GM21717 (cell line): ENCODE data around the gene IL17F.
"Not testable (repeated sequence)": the region's sequence is repeated elsewhere in the genome, so short reads cannot be mapped to it uniquely, and the experiment has no call there.

Source experiments
- ATAC-seq: cut with Tn5 transposase; IDR thresholded peaks from one replicate; pipeline ENCODE4 v1.9.1; 2021; ENCODE audit warnings: mild to moderate bottlenecking, moderate library complexity; ENCODE audit not compliant: unreplicated experiment

IL17F gene

DNA sequence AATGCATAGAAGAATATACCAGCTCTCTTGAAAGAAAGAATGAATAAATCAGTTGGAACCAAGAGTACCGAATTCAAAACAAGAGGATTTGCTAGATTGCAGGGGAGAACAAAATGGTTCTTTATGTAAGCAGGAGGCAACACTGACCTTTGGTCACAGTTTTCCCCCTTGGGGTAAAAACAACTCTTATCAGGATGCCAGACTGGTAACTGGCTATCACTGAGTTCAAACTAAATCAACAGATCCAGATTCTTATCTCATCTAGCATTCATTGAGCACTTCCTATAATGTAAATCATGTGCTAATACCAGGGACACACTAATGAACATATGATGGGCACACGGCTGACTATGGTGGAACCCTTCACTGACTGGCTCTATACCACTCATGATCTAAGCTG, 4.8 kb upstream of the IL17F start:
- ATAC-seq = no peak

DNA sequence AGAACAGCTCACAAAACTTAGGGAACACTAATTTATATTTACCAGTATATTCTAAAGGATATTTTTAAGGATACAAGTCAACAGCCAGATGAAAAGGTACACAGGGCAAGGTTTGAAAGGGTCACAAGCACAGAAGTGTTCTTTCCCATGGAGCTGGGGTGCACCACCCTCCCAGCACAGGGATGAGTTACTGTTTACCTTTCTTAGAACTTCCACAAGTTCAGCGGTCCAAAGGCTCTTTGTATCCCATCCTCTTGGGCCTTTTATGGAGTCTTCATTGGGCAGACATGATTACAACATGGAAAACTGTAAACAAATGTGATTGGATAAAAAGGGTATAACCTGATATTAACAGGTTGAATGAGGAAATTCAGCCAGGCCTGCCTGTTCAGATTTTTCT, 1.1 kb upstream of the IL17F start:
- no peak for ATAC-seq

DNA sequence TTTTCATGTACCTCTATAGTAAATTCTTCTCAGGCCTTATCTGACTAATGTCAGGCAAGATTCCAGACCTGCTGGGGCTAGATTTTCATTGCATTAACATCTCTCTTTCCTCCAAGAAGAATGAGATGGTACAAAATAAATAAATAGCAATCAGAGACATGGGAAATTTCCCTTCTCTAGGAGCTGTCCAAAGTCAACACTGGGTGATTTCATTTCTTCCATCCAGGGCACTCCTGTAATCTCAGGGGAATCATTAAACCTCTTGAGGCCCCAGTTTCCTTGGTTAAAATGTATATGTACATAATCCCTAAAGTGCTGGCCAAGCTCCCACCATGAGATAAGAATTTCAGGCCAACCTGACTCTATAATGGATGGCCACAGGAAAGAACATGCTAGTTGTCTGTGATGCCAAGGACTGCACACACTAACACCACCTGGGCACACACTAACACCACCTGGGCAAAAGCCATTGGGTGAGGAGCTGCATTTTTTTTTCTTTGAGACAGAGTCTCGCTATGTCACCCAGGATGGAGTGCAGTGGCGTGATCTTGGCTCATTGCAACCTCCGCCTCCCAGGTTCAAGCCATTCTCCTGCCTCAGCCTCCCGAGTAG, 912 bp downstream of the IL17F start:
- no peak for ATAC-seq

DNA sequence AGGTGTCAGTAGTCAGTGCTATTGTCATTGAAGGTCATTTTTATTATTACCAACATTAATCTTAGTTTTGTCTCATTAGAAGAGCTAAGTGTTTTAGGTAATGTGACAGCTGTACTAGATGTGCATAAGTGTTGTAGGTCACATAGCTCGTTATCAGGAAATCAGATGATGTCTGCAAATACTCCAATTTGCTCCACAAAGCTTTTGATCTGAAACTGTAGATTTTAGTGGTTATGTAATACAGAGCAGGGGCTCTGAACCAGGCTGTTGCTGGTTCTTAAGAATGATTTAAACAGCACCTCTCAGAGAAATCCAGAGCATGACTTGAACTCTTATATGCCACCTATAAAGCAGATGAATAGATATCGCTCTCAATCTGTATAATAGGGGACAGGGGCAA, 2.5 kb downstream of the IL17F start:
- no peak for ATAC-seq

DNA sequence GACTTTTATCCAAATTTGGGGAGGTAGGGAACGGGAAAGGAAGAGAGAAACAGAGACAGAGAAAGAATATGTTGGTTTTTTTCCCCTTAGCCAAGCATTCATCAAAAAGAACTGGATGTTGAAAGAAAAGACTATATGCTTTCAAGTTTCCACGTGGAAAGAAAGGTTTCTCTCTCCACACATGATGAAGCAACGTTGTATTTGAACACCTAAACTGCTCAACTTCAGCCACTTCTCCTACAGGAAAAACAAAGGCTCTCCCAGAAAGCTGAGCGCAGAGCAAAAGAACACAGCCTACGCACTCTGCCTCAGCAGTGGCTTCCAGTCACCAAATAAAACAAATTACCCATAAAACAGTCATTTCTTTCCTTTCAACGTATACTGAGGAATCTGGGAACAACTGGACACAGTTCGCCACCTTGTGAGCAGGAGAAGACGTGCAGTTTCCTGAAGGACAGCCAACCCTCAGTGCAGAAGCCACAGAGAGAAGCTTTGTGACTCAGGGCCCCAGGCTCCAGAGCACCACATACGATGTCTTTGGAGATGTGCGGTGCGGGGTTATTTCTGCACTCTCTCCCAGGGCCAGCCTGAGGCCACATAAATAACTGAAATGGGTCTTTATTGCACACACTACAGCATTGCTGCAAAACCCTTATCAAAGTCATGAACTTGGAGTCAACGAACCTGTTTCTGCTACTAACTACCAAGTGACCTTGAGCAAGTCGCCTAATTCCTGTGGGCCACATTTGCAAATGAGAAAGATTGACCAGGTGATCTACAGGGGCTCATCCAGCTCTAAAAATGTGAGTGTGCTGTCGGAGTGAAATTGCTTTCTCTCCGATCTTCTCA, 10.1 kb downstream of the IL17F start:
- peak; percentile 82 for ATAC-seq

DNA sequence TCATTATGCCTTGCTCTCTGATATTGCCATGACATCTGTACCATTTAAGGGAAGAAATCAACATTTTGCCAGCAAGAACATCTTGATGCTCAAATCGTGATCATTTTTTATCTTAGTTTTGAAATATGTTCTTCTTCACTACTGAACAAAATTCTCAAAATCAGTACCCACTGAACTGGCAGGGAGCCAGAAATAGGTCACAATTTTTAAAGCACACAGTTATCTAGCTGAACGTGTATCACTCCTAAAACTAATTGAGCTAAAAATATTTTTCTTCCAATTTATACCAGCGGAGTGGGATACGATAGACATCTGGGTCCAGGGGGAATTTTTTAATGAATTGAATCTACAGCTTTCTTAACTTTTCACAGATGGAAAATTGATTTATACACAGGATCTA, 11.3 kb downstream of the IL17F start:
- no peak for ATAC-seq

DNA sequence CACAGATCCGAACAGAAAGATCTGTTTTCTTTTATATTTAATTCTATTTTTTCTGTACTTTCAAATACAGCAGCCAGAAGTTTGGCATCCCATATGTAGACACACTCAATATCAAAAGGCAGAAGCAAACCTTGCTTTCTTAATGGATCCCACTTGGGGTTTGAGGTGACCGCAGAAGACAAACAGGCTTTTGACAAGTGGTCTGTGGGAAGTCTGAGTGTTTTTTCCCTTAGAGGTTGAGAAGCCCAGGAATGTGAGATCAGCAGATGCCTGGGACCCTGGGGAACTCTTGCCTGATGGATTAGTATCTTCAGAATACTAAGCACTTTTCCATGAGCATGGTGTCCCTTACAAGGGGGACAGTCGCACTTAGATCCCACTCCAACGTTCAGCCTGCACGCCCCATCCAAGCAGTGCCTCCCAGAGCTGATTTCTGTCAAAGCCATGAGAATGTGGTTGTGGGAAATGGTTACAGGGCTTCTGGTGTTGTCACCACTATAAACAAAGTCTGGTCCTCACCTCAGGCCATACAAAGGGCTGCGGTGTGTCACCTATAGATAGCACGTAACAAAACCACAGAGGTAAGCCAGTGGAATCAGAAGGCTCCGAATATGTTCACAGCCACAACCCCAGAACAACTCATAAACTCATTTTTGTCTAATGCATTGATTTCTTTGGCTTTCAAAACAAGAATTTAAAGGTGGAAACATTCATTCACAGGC, 12.7 kb downstream of the IL17F start:
- ATAC-seq = no peak

DNA sequence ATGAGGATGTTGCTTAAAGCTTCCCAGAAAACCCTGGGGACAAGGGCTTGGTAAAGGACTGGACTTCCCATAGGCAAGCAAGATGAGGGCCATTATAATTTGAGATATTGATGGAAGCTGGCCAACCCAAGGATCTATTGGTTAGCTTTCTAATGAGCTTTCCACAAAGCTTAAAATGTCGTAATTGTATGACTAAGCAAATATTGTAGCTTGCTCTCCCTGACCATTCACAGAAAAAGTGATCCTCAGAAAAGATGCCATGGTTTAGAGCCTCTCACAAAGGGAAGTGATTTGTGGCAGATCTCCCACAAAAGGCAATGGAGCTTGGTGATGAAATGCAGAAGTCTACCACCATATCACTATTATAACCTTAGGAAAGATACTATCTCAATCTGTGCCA, 13.6 kb downstream of the IL17F start:
- ATAC-seq = no peak

DNA sequence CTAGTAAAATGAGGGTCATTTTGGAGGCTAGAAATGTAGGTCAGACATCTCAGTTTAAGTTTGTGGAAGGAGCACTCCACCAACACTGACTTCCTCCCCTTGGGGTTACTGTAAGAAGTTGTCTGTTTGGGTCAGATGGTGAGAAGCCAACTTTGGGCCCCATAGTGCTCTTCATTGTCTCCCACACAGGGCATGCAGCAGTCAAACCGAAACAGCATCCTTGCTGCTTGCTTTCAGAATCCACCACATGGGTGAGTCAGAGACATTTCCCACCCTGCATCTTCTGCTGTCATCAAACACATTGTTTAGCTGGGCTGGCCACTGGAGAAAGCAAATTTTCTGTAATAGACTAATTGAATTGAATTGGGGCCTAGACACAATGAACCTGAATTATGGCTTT, 16.8 kb downstream of the IL17F start:
- ATAC-seq = peak; percentile 100

DNA sequence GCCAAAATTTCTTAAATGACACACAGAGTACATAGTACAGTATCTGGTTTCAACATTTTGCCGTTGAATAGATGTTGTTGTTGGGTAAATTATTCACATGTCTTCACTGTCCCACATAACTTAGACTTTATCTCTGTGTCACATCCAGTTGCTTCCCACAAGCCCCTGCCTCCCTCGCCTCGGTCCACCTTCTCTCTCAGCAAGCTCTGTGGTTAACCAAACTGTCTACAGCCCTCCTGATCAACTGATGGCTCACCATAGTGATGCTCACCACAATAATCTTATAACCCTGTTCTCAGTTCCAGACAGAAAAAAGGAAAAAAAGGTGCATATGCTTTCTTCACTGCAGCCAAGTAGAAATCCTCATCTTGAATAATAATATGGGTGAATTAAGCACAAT, 23.0 kb downstream of the IL17F start:
- ATAC-seq = peak; percentile 86

DNA sequence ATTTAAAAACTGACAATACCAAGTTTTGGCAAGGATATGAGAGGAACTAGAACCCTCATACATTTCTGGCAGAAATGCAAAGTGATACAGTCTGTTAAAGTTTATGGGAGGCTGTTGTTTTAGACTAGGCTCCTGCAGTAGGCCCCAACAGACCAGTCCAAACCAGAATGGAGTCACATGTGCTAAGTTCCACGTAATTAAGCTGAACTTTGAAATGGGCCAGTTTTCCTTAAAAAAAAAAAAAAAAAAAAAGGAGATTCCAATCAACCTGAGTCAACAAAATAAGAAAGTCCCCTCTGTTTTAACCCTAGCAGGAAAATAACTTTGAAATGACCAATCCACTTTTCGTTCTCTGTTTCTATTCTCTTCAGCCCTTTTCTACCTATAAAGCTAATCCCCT, 26.5 kb downstream of the IL17F start:
- no peak for ATAC-seq

DNA sequence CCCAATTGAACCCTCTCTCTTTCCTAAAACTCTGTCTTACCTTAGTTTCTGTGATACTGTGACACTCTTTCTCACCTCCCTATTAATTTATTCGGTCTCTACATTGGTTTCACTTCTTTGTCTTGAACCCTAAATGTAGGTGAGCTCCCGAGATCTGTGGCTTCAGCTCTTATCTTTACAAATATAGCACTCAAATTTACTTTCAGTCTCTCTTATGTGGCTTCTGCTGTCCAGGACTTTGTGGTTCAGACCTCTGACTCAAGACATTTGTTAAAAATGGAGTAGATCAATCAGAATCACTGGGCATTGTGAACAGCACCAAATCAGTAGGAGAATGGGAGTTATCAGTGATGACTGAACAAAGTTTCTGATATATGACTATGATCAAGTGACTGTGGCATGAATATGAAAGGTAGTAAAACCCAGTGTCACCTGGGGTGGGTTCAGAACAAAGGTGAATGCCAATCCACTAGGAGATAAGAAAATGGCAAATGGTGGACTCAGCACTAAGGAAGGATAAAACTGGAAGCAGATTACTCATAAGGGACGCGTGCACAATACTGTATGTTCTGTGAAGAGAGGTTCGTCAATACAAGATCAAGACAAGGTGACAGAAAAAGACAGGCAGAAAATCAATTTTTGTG, 27.2 kb downstream of the IL17F start:
- ATAC-seq = peak; percentile 49

DNA sequence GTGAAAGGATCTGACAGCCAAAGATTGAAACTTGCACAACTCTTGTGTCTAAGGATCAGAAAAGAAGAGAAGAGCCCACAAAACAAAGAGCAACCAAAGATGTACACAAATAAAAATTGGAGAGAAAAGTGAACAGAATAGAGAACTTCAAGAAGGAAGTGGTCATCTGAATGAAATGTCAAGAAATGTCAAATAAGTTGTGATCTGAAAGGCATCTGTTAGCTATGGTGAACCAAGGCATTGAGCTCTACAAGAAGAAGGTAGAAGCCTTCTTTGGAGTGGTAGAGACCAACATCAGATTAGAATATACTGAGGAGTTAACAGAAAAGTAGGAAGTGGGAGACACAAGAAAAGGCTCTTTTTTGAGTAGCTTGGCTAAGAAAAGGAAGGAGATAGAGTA, 28.5 kb downstream of the IL17F start:
- no peak for ATAC-seq

DNA sequence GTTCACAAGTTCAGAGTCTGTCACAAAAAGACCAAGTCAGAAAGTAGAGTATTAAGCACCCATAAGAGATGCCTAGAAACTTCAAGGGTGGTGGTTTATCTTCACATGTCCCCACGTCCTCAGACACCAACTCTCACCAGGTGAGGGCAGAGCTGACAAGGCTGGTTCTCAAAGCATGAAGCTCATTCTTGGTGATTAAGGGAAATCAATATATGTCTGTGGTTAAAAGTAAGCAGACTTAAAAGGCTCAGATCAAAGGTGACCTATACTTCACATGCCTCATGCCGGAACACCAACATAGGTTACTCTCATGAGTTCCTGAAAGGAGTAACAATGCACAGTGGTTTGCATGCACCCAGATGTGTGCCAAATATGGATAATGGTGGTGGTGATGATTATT, 31.2 kb downstream of the IL17F start:
- ATAC-seq = no peak

DNA sequence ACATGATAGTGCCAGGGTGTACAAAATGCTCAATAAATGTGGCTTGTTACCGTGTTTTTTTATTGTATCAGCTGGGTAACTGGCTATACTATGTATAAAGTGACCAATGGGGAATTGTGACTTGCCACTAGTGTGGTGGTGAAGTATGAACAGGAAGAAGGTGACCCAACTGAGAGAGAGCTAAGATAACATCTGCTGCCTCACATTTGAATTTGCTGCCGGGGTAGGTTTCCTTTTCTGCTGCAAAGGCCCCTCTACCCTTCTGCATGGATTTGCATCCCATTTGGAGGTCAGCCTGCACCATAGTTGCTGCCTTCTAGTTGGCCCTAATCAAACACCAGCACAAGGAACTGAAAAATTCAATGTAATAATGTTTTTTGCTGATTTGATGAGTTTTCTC, 34.1 kb downstream of the IL17F start:
- peak; percentile 81 for ATAC-seq

DNA sequence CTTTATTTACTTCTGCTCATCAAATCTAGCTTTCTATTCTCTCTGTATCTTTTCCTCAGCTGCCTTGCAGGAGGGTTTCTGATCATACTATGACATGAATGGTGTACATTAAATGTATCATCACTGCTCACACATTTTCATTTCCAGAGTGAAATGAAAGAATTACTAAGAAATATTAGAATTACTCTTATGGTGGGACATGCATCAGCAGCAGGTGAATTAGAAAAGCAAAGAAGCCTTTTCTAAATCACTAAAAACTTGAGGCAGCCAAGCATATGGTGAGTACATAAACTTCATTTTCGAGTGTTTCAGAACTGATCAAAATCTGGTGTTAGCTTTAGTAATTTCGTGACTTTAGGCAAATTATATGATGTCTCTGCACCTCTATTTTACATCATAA, 34.5 kb downstream of the IL17F start:
- ATAC-seq = peak; percentile 32

DNA sequence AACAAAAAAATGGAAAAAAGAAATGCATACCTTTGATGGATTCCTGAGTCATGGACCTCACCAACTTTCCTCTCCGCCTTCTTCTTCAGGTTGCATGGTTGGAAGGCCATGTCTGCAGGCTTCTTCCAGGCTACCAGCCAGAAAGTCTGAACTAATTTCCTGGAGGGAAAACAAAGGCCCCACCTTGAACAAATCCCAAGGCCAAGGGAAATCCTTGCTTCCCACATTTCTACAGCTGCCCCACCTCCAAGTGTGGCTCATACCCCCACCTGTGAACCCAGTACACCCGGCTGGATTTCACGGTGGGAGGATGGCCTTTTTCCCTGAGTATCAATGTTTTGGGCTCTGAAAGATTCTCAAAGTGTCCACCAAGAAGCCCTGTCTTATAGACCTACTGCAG, 35.7 kb downstream of the IL17F start:
- no peak for ATAC-seq

DNA sequence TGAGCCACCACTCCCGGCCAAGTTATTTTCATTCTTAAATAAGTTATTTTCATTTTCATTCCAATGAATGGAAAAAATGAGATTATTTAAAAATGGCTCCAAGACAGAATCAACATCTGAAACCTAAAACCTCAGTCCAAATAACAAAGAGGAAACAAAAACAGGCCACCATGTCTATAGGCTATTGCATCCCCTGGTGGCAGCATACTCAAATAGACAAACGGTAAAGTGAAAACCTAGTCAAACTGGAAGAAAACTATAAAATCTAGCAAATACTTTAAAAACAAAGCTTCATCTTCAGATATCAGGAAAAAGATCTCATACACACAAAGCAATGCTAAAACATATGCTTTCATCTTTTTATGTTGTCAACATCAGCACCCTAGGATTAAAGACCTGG, 37.2 kb downstream of the IL17F start:
- ATAC-seq = no peak

DNA sequence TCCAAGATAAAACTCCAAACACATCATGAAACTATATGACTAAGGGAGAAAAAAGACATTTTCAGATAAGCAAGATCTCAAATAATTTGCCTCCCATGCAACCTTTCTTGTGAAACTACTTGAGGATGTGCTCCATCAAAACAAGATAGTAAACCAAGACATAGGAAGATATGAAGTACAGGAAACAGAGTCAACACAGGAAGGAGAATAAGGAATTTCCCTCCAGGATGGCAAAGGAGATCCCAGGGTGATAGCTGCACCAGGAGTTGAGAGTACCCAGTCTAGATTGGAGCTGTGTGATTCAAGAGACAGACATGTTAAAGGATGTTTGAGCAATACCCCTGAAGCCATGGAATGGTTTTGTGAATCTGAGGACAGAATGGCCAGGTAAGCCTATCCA, 42.8 kb downstream of the IL17F start:
- ATAC-seq = no peak

DNA sequence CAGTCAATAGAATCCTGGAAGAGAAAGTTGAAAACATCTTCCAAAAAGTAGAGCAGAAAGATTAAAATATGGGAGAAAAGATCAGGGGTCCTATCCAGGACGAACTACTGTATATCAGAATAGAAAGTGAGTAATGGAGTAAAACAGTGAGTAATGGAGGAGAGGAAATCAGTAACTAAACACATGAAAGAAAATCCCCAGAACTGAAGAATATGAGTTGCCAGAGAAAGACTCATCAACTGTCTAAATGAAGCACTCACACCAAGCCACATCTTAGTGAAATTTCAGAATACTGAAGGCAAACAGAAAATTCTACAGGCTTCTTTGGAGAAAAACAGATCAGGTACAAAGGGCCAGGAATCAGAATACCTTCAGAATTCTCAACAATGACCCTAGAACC, 43.3 kb downstream of the IL17F start:
- no peak for ATAC-seq

DNA sequence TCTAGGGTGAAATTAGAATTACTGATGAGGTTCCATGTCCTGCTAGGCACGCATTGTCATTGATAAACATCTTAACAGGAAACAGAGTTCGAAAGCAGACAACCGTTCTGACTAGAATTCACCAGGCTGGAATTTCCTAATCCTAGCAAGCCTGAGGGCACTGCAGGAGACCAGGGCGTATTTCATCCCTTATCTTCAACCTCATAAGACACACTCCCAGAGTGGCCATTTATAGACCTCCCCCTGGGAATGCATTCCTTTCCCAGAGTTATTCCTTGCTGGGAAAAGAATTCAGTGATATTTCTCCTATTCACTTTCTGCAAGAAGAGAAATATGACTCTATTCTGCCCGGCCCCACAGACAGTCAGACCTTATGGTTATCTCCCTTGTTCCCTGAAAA, 44.2 kb downstream of the IL17F start:
- not testable (repeated sequence) for ATAC-seq

DNA sequence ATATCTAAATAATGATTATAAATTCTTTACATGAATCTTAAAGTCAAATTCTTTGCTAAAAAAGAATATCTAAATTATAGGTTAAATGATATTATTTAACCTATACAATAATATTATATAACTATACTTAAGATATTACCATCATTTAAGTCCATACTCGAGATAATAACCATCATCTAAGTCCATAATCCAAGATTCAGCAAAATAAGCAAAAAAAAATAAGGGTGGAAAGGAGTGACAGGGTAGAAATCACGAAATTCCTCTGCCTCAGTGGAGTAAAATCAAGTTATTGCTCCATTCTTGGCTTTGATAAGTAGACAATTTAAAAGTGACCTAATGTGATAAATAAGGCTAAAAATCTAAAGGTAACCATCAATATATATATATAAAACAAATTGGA, 48.4 kb downstream of the IL17F start:
- ATAC-seq = no peak
